Brain microvascular endothelial cell (primary cell): ENCODE data around the gene UHRF1.
"Not testable (repeated sequence)": the region's sequence is repeated elsewhere in the genome, so short reads cannot be mapped to it uniquely, and the experiment has no call there.

ENCODE experiments used
- DNase-seq: peaks from one replicate; pipeline ENCODE4 v3.0.0-alpha.2; 2020
- H3K27ac ChIP-seq: fragments of 250-450 bp; sonication (Bioruptor Pico); 2 replicates; pipeline ENCODE4 v1.5.1; 2020; ENCODE audit warnings: mild to moderate bottlenecking, moderate library complexity
- H3K27me3 ChIP-seq: fragments of 250-450 bp; sonication (Bioruptor Pico); replicated peaks from 2 replicates; pipeline ENCODE4 v1.5.1; 2020; ENCODE audit warnings: mild to moderate bottlenecking
- H3K36me3 ChIP-seq: fragments of 250-450 bp; sonication (Bioruptor Pico); replicated peaks from 2 replicates; pipeline ENCODE4 v1.5.1; 2020; ENCODE audit warnings: mild to moderate bottlenecking
- H3K4me3 ChIP-seq: 2 replicates; pipeline ENCODE4 v1.5.1; 2011; ENCODE audit warnings: low read depth, mild to moderate bottlenecking, control low read depth, low read length, moderate library complexity
- CTCF ChIP-seq: IDR thresholded peaks from 2 replicates; pipeline ENCODE4 v1.5.1; 2011; ENCODE audit warnings: low read depth, mild to moderate bottlenecking, moderate library complexity, low read length, control low read depth, inconsistent platforms; ENCODE audit errors: missing control alignments
- in situ Hi-C: cut with HindIII; loops from 2 replicates; pipeline ENCODE4 v1.10.0; 2017; ENCODE audit warnings: low sequenced_read_pairs, low pct_ligation_motif_present

UHRF1 gene

GRCh38 chr19:4935444-4935843 is 26.1 kb downstream of the UHRF1 start:
- DNase-seq, result no peak
- in situ Hi-C loops, result no loop called here
- H3K27ac ChIP-seq, result no peak overlapping the region
- no peak overlapping the region for H3K4me3 ChIP-seq
- peaks cover 32% of the 10 kb centered on the region for H3K36me3 ChIP-seq
- no peak for TF ChIP-seq CTCF
- H3K27me3 ChIP-seq, result no peaks in the 10 kb centered on the region

GRCh38 chr19:4937060-4937459 is 27.8 kb downstream of the UHRF1 start:
- no peaks in the 10 kb centered on the region for H3K27me3 ChIP-seq
- no peak for TF ChIP-seq CTCF

GRCh38 chr19:4938461-4938860 is 29.2 kb downstream of the UHRF1 start:
- in situ Hi-C loops, DNase-seq, H3K27me3 ChIP-seq, H3K4me3 ChIP-seq, H3K27ac ChIP-seq: not testable (repeated sequence)
- peaks cover 25% of the 10 kb centered on the region for H3K36me3 ChIP-seq

More at GRCh38 chr19:4937060-4937459, 27.8 kb downstream of the UHRF1 start:
- H3K27ac ChIP-seq, result no peak overlapping the region
- H3K36me3 ChIP-seq, result peaks cover 28% of the 10 kb centered on the region
- no peak for DNase-seq
- H3K4me3 ChIP-seq, result no peak overlapping the region
- in situ Hi-C loops, result no loop called here

- Histone ChIP-seq H3K36me3 (peaks cover 29% of the 10 kb centered on the region), H3K27me3 (no peaks in the 10 kb centered on the region), H3K27ac (no peak overlapping the region), H3K4me3 (no peak overlapping the region)
- no peak for TF ChIP-seq CTCF
- in situ Hi-C loops, result no loop called here
- DNase-seq, result no peak
These were observed 30.2 kb downstream of the UHRF1 start for GRCh38 chr19:4939466-4939865.

GRCh38 chr19:4941638-4942169 is 32.4 kb downstream of the UHRF1 start:
- in situ Hi-C loops, DNase-seq, H3K4me3 ChIP-seq, H3K27ac ChIP-seq, H3K27me3 ChIP-seq: not testable (repeated sequence)
- H3K36me3 ChIP-seq, result peaks cover 23% of the 10 kb centered on the region

GRCh38 chr19:4950650-4951049 is 41.3 kb downstream of the UHRF1 start:
- H3K27ac ChIP-seq, H3K4me3 ChIP-seq, in situ Hi-C loops, H3K27me3 ChIP-seq, DNase-seq: not testable (repeated sequence)
- peaks cover 36% of the 10 kb centered on the region for H3K36me3 ChIP-seq

- H3K36me3 ChIP-seq, result peaks cover 39% of the 10 kb centered on the region
- H3K27me3 ChIP-seq, result no peaks in the 10 kb centered on the region
- no peak for DNase-seq
- no peak overlapping the region for H3K4me3 ChIP-seq
- no peak for TF ChIP-seq CTCF
- in situ Hi-C loops, result no loop called here
- H3K27ac ChIP-seq, result no peak overlapping the region
These were observed 42.4 kb downstream of the UHRF1 start for GRCh38 chr19:4951656-4952055.
